Trophoblast cell (in vitro differentiated cells and primary cell): ENCODE measurements around the gene DLG2.

Experiments
- DNase-seq, 2 donors: peaks; one replicate each; pipeline ENCODE4 v3.0.0-alpha.2; 2016
- H2AFZ ChIP-seq: 2 replicates; pipeline ENCODE4 v1.6.1; 2013; ENCODE audit warnings: low read length, moderate library complexity, mild to moderate bottlenecking; ENCODE audit not compliant: insufficient read depth, poor library complexity
- H2AK5ac ChIP-seq: 2 replicates; pipeline ENCODE4 v1.6.1; 2013; ENCODE audit warnings: mild to moderate bottlenecking, low read length
- H2BK120ac ChIP-seq: 2 replicates; pipeline ENCODE4 v1.6.1; 2013; ENCODE audit warnings: low read length, mild to moderate bottlenecking, moderate library complexity; ENCODE audit not compliant: insufficient read depth, poor library complexity
- H2BK12ac ChIP-seq: 2 replicates; pipeline ENCODE4 v1.6.1; 2013; ENCODE audit warnings: mild to moderate bottlenecking, low read length, moderate library complexity
- H2BK5ac ChIP-seq: 2 replicates; pipeline ENCODE4 v1.6.1; 2013; ENCODE audit warnings: low read length, low read depth, moderate library complexity, mild to moderate bottlenecking; ENCODE audit not compliant: poor library complexity
- H3K14ac ChIP-seq: 2 replicates; pipeline ENCODE4 v1.6.1; 2013; ENCODE audit warnings: mild to moderate bottlenecking, low read length
- H3K18ac ChIP-seq: 2 replicates; pipeline ENCODE4 v1.6.1; 2013; ENCODE audit warnings: mild to moderate bottlenecking, low read length
- H3K23ac ChIP-seq: 2 replicates; pipeline ENCODE4 v1.6.1; 2013; ENCODE audit warnings: low read length
- H3K27ac ChIP-seq: 2 replicates; pipeline ENCODE4 v1.5.1; 2013; ENCODE audit warnings: low read depth, mild to moderate bottlenecking, inconsistent platforms, low read length, moderate library complexity
- H3K27me3 ChIP-seq: 2 replicates; pipeline ENCODE4 v1.6.1; 2013; ENCODE audit warnings: inconsistent platforms, mild to moderate bottlenecking, low read length, moderate library complexity; ENCODE audit not compliant: insufficient read depth
- H3K36me3 ChIP-seq, 2 experiments: 1 replicate in 1 of 2; 2 replicates in 1 of 2; pipeline ENCODE4 v1.6.1; 2013; ENCODE audit warnings: low read length in 2 of 2, mild to moderate bottlenecking in 2 of 2, moderate library complexity in 1 of 2; ENCODE audit not compliant: insufficient read depth in 2 of 2, control insufficient read depth in 1 of 2
- H3K4ac ChIP-seq: 2 replicates; pipeline ENCODE4 v1.6.1; 2013; ENCODE audit warnings: low read depth, mild to moderate bottlenecking, low read length, moderate library complexity
- H3K4me1 ChIP-seq, 2 experiments: 1 replicate in 1 of 2; 2 replicates in 1 of 2; pipeline ENCODE4 v1.6.1; 2013; ENCODE audit warnings: low read length in 2 of 2, mild to moderate bottlenecking in 2 of 2, moderate library complexity in 1 of 2; ENCODE audit not compliant: insufficient read depth in 2 of 2, control insufficient read depth in 1 of 2
- H3K4me2 ChIP-seq: 2 replicates; pipeline ENCODE4 v1.6.1; 2013; ENCODE audit warnings: inconsistent platforms, mild to moderate bottlenecking, low read length, moderate library complexity
- H3K4me3 ChIP-seq: 2 replicates; pipeline ENCODE4 v1.5.1; 2013; ENCODE audit warnings: mild to moderate bottlenecking, low read depth, low read length, inconsistent platforms
- H3K79me1 ChIP-seq: one replicate; pipeline ENCODE4 v1.6.1; 2013; ENCODE audit warnings: low read length
- H3K79me2 ChIP-seq: 2 replicates; pipeline ENCODE4 v1.6.1; 2013; ENCODE audit warnings: low read length, mild to moderate bottlenecking; ENCODE audit not compliant: control insufficient read depth, insufficient read depth, poor library complexity
- H3K9ac ChIP-seq: 2 replicates; pipeline ENCODE4 v1.6.1; 2013; ENCODE audit warnings: mild to moderate bottlenecking, low read length
- H3K9me3 ChIP-seq: 2 replicates; pipeline ENCODE4 v1.6.1; 2013; ENCODE audit warnings: low read depth, mild to moderate bottlenecking, control low read depth, inconsistent platforms, low read length; ENCODE audit not compliant: insufficient read depth
- H4K12ac ChIP-seq: 2 replicates; pipeline ENCODE4 v1.6.1; 2013; ENCODE audit warnings: low read depth, mild to moderate bottlenecking, low read length, moderate library complexity
- H4K8ac ChIP-seq: 2 replicates; pipeline ENCODE4 v1.6.1; 2013; ENCODE audit warnings: low read depth, mild to moderate bottlenecking, low read length, moderate library complexity
- H4K91ac ChIP-seq: one replicate; pipeline ENCODE4 v1.6.1; 2013; ENCODE audit warnings: low read depth, mild to moderate bottlenecking, low read length, moderate library complexity
- WGBS: extraction: QIAGEN DNeasy Blood & Tissue Kit; methylation state at CpG from one replicate; pipeline ENCODE4 v1.1.7; 2013; ENCODE audit warnings: missing lambda C conversion rate; ENCODE audit not compliant: insufficient read length, insufficient coverage; ENCODE audit errors: extremely low coverage; 5-methylcytosine and 5-hydroxymethylcytosine counted together

DLG2 gene

DNA sequence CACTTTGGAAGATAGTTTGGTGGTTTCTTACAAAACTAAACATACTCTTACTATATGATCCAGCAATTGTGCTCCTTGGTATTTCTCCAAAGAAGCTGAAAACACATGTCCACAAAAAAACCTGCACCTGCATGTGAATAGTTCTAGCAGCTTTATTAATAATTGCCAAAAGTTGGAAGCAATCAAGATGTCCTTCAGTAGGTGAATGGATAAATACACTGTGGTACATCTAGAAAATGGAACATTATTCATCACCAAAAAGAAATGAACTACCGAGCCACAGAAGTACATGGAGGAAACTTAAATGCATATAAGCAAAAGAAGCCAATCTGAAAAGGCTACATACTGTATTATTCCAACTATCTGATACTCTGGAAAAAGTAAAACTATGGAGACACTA is 1771.9 kb downstream of the DLG2 start:
- H3K36me3 ChIP-seq, result no peaks in the 10 kb centered on the region
- no peak overlapping the region for H4K8ac ChIP-seq
- no peak overlapping the region for H2BK120ac ChIP-seq
- no peak overlapping the region for H3K4me2 ChIP-seq
- H3K14ac ChIP-seq, result no peak overlapping the region
- no peaks in the 10 kb centered on the region for H3K4me1 ChIP-seq
- no peak overlapping the region for H3K18ac ChIP-seq
- H2AFZ ChIP-seq, result no peak overlapping the region
- H3K9ac ChIP-seq, result no peak overlapping the region
- H3K4me3 ChIP-seq, result no peak overlapping the region
- no CpG with 5 or more reads among the region's 1 CpG for WGBS
- peaks cover 3% of the 10 kb centered on the region for H3K9me3 ChIP-seq
- no peaks in the 10 kb centered on the region for H3K79me1 ChIP-seq
- H4K12ac ChIP-seq, result no peak overlapping the region
- no peak overlapping the region for H4K91ac ChIP-seq
- no peak overlapping the region for H2AK5ac ChIP-seq
- DNase-seq, result no peak
- H3K4ac ChIP-seq, result no peak overlapping the region
- no peaks in the 10 kb centered on the region for H3K79me2 ChIP-seq
- H2BK12ac ChIP-seq, result no peak overlapping the region
- H3K27ac ChIP-seq, result no peak overlapping the region
- no peak overlapping the region for H2BK5ac ChIP-seq
- H3K27me3 ChIP-seq, result no peaks in the 10 kb centered on the region
- H3K23ac ChIP-seq, result no peak overlapping the region

DNA sequence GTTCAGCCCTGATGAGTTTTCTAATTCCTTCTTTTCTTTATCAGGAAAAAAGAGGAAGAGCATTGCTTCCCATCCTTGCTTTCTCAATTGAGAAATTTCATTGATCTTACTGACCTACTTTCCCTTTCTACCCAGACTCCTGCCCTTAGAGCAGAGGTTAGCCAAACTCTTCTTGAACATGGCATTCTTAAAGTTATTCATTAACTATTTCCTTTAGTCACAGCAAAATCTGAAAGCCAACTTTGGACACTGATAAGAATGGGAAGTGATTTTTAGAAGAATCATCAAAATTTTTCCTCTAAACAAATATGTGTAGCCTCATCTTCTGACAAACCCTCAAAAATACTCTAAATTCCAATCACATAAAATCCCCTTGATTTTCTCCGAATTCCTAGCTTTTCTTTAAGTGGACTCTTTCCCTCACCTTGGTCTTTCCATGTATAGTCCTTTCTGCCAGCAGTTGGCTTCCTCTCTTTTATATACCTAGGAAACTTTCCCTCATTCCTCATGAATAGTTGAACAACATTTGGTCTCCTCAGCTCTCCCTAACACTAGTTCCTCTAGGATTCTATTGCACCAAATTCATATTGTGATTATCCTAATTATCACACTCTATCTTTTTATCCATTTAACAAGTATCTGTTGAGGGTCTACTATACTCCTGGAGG is 1774.2 kb downstream of the DLG2 start:
- 100% methylated on average over 1 of the region's 1 CpG for WGBS
- Histone ChIP-seq H2AFZ (no peak overlapping the region), H3K4me3 (no peak overlapping the region), H3K79me2 (no peaks in the 10 kb centered on the region), H3K18ac (no peak overlapping the region), H4K91ac (no peak overlapping the region), H2BK12ac (no peak overlapping the region), H3K4me1 (no peaks in the 10 kb centered on the region), H3K9ac (no peak overlapping the region), H3K27ac (no peak overlapping the region), H3K14ac (no peak overlapping the region), H3K9me3 (no peaks in the 10 kb centered on the region), H3K79me1 (no peaks in the 10 kb centered on the region), H4K12ac (no peak overlapping the region), H2BK120ac (no peak overlapping the region), H3K27me3 (no peaks in the 10 kb centered on the region), H2BK5ac (no peak overlapping the region), H3K4ac (no peak overlapping the region), H3K23ac (no peak overlapping the region), H4K8ac (no peak overlapping the region), H2AK5ac (no peak overlapping the region), H3K4me2 (no peak overlapping the region), H3K36me3 (no peaks in the 10 kb centered on the region)
- no peak for DNase-seq

GRCh38 chr11:83852012-83852411 is 1775.1 kb downstream of the DLG2 start:
- WGBS, result no CpG with 5 or more reads among the region's 3 CpGs
- H3K9me3 ChIP-seq, result no peaks in the 10 kb centered on the region

GRCh38 chr11:83847467-83848034 is 1779.6 kb downstream of the DLG2 start:
- Histone ChIP-seq H2BK5ac (no peak overlapping the region), H3K23ac (no peak overlapping the region), H2AFZ (no peak overlapping the region), H4K12ac (no peak overlapping the region), H3K36me3 (no peaks in the 10 kb centered on the region), H2BK120ac (no peak overlapping the region), H3K79me1 (no peaks in the 10 kb centered on the region), H3K4me2 (no peak overlapping the region), H4K91ac (no peak overlapping the region), H3K79me2 (no peaks in the 10 kb centered on the region), H3K14ac (no peak overlapping the region), H4K8ac (no peak overlapping the region), H3K4me1 (no peaks in the 10 kb centered on the region), H2AK5ac (no peak overlapping the region), H3K4me3 (no peak overlapping the region), H3K9ac (no peak overlapping the region), H3K9me3 (no peaks in the 10 kb centered on the region), H2BK12ac (no peak overlapping the region), H3K18ac (no peak overlapping the region), H3K27ac (no peak overlapping the region), H3K4ac (no peak overlapping the region), H3K27me3 (no peaks in the 10 kb centered on the region)
- no peak for DNase-seq
- WGBS, result no CpG with 5 or more reads among the region's 6 CpGs

More at GRCh38 chr11:83852012-83852411, 1775.1 kb downstream of the DLG2 start:
- Histone ChIP-seq H3K27ac (no peak overlapping the region), H3K27me3 (no peaks in the 10 kb centered on the region), H2AFZ (no peak overlapping the region), H2BK120ac (no peak overlapping the region), H2BK12ac (no peak overlapping the region), H4K12ac (no peak overlapping the region), H3K79me2 (no peaks in the 10 kb centered on the region), H3K9ac (no peak overlapping the region), H4K8ac (no peak overlapping the region), H3K4me2 (no peak overlapping the region), H3K36me3 (no peaks in the 10 kb centered on the region), H3K4me1 (no peaks in the 10 kb centered on the region), H2AK5ac (no peak overlapping the region), H3K14ac (no peak overlapping the region), H4K91ac (no peak overlapping the region), H3K18ac (no peak overlapping the region), H3K4ac (no peak overlapping the region), H3K79me1 (no peaks in the 10 kb centered on the region), H3K4me3 (no peak overlapping the region), H2BK5ac (no peak overlapping the region), H3K23ac (no peak overlapping the region)
- no peak for DNase-seq
